Activated CD8-positive, alpha-beta memory T cell treated with anti-CD3 and anti-CD28 coated beads, Interleukin-2, amount 50 U/mL, for 24 hours (primary cell): ENCODE data around the gene SV2B.

ENCODE experiments used
- DNase-seq: peaks from one replicate; pipeline ENCODE4 v3.0.0-alpha.2; 2020; ENCODE audit errors: extremely low read depth

SV2B gene

GRCh38 chr15:91102546-91103330 is 2.7 kb downstream of the SV2B start:
- no peak for DNase-seq

- DNase-seq: no peak
These were observed 4.1 kb downstream of the SV2B start for GRCh38 chr15:91104111-91104510.

- no peak for DNase-seq
These were observed 8.4 kb downstream of the SV2B start for GRCh38 chr15:91108421-91108820.

GRCh38 chr15:91109885-91110284 is 9.8 kb downstream of the SV2B start:
- no peak for DNase-seq

- no peak for DNase-seq
These were observed 10.3 kb downstream of the SV2B start for GRCh38 chr15:91110407-91110806.

GRCh38 chr15:91113030-91113429 is 13.0 kb downstream of the SV2B start:
- DNase-seq: no peak

GRCh38 chr15:91114301-91114700 is 14.2 kb downstream of the SV2B start:
- no peak for DNase-seq

- DNase-seq: no peak
These were observed 16.3 kb downstream of the SV2B start for GRCh38 chr15:91116113-91117067.

GRCh38 chr15:91117375-91117774 is 17.3 kb downstream of the SV2B start:
- no peak for DNase-seq

- no peak for DNase-seq
These were observed 18.9 kb downstream of the SV2B start for GRCh38 chr15:91118817-91119590.

- no peak for DNase-seq
These were observed 22.2 kb downstream of the SV2B start for GRCh38 chr15:91122296-91122695.

GRCh38 chr15:91124132-91124531 is 24.1 kb downstream of the SV2B start:
- DNase-seq: no peak

GRCh38 chr15:91125162-91125561 is 25.1 kb downstream of the SV2B start:
- no peak for DNase-seq

GRCh38 chr15:91126080-91126479 is 26.0 kb downstream of the SV2B start:
- DNase-seq: no peak

- no peak for DNase-seq
These were observed 27.3 kb downstream of the SV2B start for GRCh38 chr15:91127236-91127955.

- no peak for DNase-seq
These were observed 28.0 kb downstream of the SV2B start for GRCh38 chr15:91128016-91128415.

GRCh38 chr15:91129436-91129835 is 29.4 kb downstream of the SV2B start:
- no peak for DNase-seq

GRCh38 chr15:91132079-91132478 is 32.0 kb downstream of the SV2B start:
- DNase-seq: no peak

GRCh38 chr15:91133511-91133910 is 33.5 kb downstream of the SV2B start:
- DNase-seq: no peak

GRCh38 chr15:91135201-91136130 is 35.4 kb downstream of the SV2B start:
- DNase-seq: no peak
